ENCODE results near the gene DMD.

DNA sequence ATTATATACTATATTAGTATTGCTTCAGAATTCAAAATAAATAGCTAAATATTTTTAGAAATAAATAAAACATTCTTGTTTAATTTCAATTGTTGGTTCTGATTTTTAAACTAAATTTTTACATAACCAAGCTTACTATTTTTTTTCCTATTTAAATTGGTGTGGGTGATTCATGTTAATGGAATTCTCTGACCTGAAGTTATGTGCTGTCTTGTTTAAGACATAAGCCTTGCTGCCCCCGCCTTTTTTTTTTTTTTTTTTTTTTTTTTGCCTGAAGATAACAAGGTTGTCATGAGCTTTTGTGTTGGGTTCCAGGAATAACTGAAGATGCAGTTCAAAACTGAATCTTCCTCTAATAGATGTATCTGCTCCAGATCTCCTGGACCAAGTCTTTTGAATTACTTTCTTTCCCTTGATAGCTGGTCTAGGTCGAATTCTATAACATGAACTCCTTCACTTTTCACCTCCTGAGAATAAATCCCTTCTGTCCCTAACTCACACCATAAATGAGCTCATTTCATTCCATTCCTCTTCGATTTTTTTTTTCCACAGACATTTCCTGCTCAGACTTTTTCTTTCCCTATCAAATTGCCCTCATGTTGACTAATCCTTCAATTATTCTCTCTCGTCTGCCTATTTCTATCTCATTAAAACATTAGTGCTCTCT lies 1878.1 kb downstream of the DMD start:
- TF ChIP-seq, protein P1, sequence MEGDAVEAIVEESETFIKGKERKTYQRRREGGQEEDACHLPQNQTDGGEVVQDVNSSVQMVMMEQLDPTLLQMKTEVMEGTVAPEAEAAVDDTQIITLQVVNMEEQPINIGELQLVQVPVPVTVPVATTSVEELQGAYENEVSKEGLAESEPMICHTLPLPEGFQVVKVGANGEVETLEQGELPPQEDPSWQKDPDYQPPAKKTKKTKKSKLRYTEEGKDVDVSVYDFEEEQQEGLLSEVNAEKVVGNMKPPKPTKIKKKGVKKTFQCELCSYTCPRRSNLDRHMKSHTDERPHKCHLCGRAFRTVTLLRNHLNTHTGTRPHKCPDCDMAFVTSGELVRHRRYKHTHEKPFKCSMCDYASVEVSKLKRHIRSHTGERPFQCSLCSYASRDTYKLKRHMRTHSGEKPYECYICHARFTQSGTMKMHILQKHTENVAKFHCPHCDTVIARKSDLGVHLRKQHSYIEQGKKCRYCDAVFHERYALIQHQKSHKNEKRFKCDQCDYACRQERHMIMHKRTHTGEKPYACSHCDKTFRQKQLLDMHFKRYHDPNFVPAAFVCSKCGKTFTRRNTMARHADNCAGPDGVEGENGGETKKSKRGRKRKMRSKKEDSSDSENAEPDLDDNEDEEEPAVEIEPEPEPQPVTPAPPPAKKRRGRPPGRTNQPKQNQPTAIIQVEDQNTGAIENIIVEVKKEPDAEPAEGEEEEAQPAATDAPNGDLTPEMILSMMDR (IDR thresholded peaks at IDR 0.05): no peak
- no peak for TF ChIP-seq EP300 (IDR thresholded peaks at IDR 0.05)
- no peak for TF ChIP-seq POLR2A (IDR thresholded peaks at IDR 0.05)

Data from ovary (tissue), 3 donors.